HG02973 (cell line): Measurements from ENCODE around the gene GP5.

ENCODE experiments used
- ATAC-seq: cut with Tn5 transposase; IDR thresholded peaks from one replicate; pipeline ENCODE4 v1.9.1; 2021; ENCODE audit warnings: moderate library complexity; ENCODE audit not compliant: unreplicated experiment

Gene GP5

DNA sequence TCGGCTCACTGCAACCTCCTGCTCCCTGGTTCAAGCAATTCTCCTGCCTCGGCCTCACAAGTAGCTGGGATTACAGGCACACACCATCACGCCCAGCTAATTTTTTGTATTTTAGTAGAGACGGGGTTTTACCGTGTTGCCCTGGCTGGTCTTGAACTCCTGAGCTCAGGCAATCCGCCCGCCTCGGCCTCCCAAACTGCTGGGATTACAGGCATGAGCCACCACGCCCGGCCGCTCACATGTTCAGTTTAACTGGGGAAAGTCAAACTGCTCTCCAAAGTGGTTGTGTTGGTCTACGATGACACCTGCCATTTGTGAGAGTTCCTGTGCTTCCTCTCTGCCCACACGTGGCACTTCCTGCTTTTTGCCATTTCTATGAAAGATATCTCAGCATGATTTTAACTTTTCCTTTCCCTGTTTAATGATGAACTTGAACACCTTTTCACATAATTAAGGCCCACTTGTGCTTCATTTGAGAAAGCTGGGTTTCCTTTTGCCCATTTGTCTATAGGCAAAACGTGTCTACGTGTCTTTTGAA is 877 bp upstream of the GP5 start:
- ATAC-seq, result no peak

DNA sequence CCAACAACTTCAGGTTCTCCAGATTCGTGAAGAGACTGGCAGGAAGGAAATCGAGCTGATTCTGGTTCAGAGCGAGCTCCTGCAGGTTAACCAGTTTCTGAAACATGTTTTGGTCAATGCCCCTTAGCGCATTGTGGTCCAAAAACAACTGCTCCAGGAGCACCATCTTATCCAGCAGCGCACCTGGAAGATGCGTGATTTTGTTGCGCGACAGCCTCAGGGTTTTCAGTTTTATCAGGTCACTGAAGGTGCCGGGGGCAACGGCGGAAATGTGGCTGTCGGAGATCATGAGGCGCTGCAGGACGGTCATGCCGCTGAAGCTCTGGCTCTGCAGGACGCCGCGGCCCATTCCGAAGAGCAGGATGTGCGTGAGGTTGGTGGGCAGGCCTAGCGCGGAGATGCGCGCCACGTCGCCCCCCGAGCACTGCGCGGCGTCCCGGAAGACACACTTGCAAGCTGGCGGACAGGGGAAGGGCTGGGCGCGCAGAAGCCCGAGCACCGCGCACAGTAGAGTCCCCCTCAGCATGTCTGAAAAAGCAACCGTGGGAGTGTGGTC is 1.2 kb downstream of the GP5 start:
- no peak for ATAC-seq

DNA sequence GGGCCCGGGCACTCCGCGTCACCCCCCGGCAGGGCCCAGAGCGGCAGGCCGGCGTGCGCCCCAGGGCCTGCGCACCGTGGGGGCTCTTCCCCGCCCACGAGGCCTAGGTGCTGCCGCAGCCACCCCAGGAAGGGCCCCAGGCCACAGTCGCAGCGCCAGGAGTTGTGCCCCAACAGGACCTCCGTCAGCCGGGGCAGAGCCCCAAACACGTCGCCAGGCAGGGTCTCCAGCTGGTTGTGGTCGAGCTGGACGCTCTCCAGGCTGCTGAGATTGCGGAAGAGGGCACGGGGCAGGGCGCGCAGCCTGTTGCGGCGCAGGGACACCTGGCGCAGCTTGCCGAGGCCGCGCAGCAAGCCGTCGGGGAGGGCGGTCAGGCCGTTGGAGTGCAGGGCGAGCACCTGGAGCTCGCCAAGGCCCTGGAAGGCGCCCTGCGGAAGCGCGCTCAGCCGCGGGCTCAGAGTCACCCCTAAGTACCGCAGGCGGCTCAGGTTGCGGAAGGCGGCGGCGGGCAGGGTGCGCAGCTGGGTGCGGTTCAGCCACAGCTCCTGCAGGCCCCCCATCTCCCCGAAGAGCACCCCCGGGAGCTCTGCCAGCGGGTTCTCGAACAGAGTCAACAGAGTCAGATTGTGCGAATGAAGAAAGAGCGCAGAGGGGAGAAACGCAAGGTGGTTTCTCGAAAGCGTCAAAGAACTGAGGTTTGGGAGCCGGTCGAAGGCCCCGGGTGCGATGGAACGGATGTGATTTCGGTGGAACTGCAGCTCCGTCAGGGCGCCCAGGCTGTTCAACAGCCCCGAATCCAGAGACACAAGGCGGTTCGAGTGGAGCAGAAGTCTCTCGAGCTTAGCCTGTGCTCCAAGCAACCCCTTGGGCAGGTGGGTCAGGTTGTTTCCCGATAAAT is 2.0 kb downstream of the GP5 start:
- ATAC-seq, result peak; percentile 43

DNA sequence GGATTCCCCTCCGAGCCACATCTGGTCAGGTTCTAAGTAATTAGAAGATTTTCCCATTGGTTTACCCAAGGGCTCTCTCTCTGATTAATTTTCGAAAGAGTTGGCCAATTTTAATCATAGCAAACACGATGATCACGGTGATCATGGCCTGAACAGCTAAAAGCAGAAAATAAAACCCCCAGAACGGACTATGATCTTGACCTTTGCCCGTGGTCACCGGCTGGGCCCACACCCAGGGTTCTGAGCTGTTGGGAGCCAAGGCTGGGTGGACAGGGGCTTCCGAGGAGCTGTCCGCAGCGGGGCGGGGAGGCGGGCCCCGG is 2.6 kb downstream of the GP5 start:
- no peak for ATAC-seq

DNA sequence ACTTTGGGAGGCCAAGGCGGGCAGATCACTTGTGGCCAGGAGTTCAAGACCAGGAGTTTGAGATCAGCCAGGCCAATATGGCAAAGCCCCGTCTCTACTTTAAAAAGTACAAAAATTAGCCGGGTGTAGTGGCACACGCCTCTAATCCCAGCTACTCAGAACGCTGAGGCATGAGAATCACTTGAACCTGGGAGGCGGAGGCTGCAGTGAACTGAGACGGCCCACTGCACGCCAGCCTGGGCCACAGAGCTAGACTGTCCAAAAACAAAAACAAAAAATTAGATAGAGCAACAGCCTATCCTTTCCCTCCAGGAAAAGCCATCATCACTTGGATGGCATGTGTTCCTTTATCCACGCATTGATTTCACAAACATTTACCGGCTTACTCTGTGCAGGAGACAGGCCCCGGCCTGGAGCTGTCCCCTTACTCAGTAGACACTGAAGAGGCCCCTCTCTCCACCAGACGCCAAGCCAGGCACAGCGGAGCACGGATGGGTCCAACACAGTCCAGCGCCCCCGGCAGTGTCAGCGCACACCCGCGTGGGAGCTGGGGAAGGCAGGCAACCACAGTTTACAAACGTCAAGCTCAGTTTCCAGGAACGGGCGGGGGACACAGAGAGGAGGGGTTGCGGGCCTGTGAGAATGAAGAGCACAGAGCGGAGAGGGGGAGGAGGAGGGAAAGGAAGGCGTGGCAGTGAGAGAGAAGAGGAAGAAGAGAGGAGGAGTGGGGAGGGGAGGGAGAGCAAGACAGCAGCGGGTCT is 3.1 kb downstream of the GP5 start:
- no peak for ATAC-seq

DNA sequence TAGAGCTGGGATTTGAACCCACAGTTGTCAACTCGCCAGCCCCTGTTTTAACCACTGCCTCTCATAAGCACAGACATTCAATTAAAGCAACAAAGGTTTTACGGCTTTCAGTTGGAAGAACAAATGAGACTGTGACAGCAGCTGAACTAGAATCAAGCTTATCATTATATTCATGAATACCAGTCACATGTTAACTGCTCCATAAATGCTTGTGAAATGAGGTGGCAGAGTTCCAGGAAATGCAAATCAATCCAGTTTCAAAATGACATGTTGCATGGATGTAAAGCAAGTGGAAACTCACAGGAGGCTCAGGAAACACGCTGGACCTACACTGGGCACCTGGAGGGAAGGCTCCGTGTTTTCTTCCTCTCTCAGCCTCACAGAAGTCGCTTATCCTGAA is 3.9 kb downstream of the GP5 start:
- no peak for ATAC-seq

DNA sequence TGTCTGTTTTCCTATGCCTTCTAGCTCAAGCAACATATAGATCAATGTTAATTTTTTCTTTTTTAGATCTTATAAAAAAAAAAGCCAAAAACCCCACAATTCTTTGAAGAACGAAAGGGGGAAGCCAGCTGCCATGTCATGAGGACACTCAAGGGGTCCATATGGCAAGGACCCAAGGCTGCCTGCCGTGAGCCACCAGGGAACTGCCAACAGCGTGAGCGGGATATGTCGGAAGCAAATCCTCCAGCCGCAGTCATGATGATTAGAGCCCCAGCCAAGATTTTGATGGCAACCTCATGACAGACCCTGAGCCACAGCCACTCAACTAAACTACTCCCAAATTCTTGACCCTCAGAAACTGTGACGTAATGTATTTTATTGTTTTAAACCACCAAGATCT is 6.5 kb downstream of the GP5 start:
- ATAC-seq, result no peak

DNA sequence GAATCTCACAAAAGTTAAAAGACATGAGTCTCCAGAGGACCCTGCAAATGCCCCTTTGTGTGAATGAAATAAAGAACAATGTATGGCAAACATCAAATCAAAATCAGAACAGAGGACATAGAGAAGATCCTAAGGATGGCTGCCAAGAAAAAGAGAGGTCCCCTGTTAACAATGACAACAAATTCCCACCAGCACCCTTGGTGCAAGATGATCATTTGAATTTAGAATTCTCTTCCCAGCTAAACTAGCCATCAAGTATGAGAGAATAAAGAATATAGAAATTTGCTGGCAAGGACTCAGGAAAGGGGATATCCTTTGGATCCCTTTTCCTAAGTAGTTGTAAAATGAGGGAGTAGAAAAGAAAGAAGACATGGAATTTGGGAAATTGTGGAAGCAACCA is 8.2 kb downstream of the GP5 start:
- no peak for ATAC-seq

DNA sequence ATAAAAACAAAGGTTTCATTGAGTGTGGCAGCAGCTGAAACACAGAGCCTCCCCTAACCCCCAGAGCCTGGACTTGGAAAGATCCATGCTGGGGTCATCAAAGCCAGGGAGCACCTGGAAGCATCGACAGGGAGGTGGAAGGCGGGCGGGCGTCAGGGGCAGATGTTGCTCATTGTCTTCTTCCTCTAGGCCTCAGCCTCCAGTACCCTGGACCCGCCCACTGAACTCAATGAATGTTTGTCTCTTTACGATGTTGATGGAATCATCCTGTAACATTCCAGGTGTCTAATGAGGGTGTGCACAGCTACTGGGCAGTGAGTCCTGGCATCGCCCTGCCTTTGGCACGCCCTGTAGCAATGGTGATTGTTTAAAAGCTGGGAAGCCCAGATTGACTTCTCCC is 9.8 kb downstream of the GP5 start:
- ATAC-seq, result no peak

DNA sequence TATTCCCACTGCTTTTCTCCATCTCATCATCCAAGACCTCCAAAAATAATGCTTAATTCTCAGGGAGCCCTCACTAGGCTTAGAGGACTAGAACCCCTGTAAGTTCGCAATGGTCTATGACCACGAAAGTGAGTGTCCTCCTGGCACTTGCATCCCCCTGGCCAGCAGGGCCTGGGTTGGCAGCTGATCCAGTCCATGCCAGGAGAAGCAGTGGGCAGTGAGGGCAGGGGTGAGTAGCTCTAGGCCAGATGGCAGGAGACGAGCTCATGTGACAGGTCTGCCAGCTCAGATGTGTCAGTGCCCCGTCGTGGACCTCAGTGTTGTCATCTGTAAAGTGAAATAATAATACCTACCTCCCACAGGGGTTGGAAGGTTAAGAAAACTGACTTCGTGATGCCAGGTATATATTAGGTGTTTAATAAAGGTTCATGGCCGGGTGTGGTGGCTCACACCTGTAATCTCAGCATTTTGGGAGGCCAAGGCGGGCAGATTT is 11.1 kb downstream of the GP5 start:
- ATAC-seq, result no peak

DNA sequence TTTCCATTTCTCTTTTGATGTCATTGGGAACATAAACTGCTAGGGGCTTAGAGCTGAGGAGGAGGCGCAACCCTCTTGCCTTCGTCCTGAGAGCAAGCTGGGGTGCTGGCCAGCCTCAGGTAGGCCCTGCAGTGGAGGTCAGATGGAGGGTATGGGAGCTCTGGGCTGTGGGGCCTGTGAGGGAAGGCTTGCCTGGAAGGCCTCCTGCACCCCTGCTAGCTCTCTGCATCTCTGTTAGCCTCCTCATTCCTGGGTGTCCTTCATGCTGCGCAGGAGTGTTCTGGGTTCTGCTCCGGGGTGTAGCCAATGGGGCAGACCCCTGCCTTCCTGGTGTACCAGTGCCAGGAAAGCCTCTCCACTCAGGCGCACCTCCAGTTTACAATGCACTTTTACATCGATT is 11.8 kb downstream of the GP5 start:
- no peak for ATAC-seq

DNA sequence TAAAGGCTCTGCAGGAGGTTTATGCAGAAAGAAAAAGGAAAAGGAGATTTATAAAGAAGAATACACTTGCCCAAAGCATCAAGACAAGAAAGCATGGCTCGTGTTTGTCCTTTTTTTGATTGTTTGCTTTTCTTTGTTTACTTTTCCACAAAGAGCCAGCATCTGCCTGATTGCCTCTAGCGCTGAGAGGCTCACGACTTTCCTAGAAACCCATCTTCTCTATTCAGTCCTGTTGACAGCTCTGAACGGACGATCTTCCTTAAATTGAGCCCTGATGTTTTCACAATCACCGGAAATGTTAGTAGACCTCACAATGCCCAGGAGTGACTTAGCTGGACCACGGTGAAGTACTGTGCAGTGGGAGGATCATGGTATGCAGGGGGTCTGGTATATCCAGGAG is 12.4 kb downstream of the GP5 start:
- ATAC-seq, result no peak

DNA sequence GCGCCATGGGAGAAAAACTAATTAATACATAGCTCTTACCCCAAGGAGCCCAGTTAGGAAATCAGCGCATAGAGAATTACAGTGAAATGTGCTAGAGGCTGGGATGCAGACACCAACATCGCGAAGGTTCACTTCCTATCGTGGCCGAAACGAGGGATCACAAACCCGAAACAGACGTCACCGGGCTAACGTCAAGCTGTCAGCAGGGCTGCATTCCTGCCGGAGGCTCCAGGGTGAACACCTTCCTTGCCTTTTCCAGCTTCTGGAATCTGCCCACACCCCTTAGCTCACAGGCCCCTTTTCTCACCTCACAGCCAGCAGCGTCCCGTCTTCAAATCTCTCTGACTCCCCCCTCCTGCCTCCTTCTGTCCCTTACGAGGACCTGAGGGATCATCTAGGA is 13.0 kb downstream of the GP5 start:
- no peak for ATAC-seq

DNA sequence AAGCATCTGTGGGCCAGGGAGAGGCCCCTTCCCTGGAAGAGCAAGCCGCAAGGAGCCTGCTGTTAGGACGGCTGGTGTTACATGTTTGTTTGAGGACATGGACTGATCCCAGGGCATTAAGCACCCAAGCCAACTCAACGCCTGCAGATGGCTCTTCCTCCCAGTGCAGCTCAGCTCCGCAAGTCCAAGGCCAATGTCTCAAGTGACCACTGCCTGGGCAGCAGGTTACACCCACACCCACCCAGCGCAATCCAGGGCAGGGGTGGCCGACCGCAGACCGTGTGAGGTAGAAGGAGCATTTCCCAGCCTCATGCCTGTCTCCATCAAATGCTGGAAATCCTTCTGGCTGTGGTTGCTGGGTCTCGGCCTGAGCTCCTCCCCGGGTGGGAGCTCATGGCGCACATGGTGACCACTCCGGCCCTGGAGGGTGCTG is 14.5 kb downstream of the GP5 start:
- ATAC-seq, result no peak

DNA sequence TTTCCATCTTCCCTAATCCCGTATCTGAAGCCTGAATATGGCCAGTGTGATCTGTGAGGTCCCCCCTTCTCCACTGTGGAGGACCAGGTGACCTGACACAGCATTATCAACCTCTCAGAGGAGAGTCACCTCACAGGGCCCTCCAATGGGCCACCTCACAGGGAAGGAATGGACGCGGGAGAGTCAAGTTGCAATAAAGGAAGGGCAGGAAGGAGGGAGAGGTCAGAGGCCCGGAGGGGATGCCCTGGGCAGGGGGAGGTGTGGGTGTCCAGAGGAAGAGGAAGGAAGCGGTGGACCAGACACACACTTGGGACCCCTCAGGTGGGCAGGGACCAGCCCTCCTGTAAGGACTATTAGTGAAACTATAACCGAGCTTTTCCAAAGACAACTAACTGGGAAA is 14.9 kb downstream of the GP5 start:
- no peak for ATAC-seq

DNA sequence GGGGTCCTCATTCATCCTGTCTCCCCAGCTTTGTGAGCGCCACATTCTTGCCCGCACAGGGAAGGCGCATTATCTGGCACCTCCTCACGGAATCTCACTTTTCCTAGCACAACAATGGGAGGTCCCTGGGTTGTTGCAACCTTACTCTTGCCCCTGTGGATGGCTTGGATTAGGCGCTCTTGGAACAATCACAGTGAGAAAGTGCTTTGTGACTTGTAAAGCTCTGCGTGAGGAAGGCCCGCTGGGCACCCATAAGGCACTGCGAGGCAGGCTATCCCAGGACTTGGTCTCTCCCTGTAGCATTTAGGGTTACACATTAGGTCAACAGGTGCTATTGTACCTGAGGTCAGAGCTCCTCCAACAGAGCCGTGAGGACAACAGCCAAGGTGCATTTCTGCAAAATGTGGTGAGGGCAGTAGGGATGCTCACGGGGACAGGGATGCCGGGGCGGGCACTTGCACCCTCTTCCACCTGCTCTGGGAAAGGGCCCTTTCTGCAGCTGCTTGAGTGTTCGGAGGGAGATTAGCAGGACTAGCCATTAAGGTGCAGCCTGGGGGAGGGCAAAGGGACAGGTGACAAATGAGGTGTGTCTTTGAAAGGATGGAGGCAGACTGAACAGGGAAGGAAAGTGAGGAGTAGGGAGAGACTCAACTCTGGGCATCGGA is 15.7 kb downstream of the GP5 start:
- ATAC-seq, result no peak

DNA sequence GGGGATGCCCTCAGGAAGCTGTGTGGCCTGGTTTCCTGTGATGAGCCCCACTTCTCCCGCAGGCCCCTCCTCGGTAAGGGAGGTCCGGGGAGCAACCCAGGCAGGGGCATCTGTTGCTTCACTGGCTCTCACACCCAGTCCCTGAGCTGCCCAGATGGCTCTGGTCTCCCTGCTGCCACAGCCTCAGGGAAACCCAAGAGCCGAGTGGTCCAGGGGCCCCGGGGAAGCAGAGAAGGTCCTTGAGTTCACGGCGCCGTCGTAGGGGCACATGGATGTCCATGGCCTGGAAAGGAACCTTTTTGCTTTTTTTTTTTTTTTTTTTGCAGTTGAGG is 16.2 kb downstream of the GP5 start:
- ATAC-seq, result no peak

DNA sequence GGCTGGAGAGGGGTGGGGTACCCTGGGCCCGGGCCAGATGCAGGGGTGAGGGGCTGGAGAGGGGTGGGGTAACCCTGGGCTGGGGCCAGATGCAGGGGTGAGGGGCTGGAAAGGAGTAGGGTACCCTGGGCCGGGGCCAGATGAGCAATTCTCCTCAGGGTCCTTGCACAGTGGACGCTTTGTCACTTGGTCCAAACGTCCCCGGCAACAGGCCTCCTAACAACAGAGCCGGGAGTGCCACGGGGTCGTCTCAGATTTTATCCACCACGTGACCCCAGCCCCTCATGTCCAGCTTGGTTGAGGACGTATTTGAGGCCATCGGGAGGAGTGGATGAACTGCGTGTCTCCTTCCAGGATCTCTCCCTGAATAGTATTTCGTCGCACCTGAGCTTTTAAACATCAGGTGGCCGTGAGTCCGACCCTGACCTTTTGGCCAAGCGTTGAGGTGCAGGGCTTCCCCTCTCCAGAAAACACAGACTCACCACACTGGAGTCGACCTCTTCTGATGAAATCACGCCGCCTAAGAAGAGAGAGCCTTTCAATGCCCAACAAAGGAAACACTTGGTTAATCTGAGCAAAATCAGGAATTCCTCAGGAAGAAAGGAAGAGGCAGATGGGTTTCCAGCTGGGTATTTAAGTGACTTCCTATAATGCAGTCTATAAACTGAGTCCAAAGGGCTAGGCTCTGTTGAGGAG is 16.7 kb downstream of the GP5 start:
- ATAC-seq, result no peak

DNA sequence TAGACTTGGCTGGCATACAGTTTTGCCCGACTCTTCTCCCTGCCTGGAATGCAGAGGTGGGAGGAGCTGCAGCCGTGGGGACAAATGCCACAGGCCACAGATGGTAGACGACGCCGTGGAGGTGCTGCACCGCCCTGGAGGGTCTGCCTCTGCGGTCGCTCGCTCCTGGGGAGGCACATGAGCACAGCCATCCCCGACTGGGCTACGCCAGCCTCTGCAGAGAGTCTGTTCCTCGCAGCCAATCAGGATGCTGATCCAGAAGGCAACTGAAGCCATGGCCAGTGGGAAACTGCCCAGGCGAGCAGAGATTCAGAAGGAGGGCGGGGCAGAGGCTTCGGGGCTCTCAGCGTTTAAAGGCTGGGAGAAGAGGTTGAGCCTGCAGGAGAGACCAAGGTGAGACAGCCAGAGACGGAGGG is 17.6 kb downstream of the GP5 start:
- ATAC-seq, result no peak

DNA sequence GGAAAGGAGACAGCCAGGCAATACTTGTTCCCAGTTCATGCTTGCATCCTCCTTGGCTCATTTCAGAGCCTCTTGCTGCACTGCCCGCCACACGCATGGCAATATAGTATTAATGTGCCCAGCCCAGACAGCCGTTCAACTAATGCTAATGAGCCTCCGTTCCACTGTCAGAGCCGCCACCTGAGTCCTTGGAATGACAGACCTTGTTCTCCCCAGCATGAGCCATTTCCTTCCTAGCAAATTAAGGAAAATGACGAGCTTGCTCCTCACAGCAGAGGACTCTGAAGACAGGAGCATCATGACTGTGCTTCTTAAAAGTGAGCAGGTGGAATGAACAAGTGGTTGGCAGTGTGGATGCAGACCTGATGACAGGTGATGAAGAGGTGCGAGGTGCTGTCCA is 18.7 kb downstream of the GP5 start:
- no peak for ATAC-seq

DNA sequence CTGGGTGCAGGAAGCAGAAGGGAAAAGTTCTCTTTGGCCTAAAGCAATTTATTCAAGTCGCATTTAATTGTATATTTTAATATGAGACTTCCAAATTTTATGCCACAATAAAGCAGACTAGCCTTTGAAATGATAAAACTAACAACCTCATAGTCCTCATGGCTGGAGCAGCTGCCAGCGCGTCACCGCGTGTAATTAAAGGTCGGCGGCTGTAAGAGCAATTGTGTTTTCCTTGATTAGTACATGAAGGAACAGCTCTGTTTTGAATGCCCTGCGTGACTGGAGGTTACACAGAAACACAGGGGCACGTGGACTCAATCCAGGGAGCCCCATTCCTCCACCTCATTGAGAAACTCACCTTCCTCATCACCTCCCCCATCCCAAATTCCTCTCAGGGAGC is 19.4 kb downstream of the GP5 start:
- no peak for ATAC-seq
